LNCAP (cell line): ENCODE results near the gene ACOT11.

ENCODE experiments used
- TF ChIP-seq, protein P1 (sequence below): fragments of 450-650 bp; IDR thresholded peaks from 2 replicates; pipeline ENCODE4 v1.5.1; 2017; ENCODE audit warnings: mild to moderate bottlenecking

Gene ACOT11

GRCh38 chr1:54542962-54543539 is 5.0 kb upstream of the ACOT11 start:
- TF ChIP-seq, protein P1, sequence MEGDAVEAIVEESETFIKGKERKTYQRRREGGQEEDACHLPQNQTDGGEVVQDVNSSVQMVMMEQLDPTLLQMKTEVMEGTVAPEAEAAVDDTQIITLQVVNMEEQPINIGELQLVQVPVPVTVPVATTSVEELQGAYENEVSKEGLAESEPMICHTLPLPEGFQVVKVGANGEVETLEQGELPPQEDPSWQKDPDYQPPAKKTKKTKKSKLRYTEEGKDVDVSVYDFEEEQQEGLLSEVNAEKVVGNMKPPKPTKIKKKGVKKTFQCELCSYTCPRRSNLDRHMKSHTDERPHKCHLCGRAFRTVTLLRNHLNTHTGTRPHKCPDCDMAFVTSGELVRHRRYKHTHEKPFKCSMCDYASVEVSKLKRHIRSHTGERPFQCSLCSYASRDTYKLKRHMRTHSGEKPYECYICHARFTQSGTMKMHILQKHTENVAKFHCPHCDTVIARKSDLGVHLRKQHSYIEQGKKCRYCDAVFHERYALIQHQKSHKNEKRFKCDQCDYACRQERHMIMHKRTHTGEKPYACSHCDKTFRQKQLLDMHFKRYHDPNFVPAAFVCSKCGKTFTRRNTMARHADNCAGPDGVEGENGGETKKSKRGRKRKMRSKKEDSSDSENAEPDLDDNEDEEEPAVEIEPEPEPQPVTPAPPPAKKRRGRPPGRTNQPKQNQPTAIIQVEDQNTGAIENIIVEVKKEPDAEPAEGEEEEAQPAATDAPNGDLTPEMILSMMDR = no peak

GRCh38 chr1:54543729-54544496 is 4.1 kb upstream of the ACOT11 start:
- TF ChIP-seq, protein P1 = no peak

DNA sequence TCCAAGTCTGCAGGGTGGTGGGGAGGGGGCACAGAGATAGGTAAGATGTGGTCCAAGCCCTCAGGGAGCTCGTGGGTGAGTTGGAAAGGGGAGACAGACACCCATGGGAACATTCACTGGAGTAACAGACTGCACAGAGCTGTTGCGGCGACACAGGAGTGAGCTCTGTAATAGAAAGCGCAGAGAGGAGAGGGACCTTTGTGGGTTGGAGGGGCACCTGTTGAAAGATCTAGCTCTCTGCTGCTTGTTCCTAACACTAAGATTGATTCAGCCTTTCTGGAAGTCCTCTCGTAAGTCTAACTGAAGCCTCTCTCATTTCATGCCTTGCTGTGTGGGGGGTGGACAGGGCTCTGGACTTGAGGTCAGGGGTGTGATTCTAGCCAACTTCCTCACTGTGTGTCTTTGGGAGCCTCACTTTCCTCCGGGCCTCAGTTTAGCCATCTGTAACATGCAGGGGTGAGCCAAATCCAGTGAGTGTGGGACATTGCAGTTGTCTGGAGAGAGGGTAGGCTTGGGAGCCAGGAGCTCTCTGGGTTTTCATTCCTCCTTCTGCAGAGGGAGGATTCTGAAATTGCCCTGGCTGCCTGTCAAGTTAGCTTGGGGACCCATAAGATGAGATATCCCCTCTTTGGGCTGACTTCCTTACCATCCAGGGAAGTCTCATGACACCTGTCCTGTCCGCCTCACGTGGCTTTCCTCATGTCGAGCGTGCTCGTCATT is 2.0 kb upstream of the ACOT11 start:
- TF ChIP-seq, protein P1 = no peak

DNA sequence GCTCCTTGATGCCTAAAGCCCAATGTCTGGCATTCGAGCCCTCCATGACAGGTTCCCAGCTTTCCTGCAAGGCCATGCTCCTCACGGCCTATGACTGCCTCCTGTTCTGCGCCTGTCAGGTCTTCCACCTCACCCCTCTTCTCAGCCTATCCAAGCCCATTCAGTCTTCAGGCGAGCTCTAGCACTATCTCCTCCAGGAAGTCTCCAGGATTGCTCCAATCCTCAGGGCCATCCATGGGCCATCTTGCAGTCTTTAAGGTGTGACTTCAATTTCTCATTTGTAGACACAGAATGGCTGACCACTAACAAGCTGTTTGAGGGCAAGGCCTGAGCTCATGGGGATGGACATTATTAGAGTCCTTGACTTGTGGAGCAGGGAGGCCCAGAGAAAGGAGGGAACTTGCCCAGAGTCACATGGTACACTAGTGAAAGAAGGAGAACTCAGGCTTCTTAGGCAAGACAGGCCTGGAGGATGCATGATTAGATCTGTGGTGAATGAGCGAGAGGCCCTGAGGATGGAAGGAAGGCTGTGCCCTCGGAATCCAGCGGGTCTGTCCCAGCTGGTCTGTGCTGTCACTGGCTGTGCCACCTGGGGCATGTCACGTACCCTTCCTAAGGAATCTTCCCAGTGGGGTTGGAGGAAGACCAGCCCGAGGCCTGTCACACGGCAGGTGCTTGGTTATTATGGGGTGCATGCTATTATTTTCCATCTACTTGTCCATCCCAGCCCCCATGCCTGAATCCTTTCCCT is 1.2 kb upstream of the ACOT11 start:
- TF ChIP-seq, protein P1 = no peak

- TF ChIP-seq, protein P1 = no peak
Measured at GRCh38 chr1:54548389-54549044, 489 bp downstream of the ACOT11 start.

DNA sequence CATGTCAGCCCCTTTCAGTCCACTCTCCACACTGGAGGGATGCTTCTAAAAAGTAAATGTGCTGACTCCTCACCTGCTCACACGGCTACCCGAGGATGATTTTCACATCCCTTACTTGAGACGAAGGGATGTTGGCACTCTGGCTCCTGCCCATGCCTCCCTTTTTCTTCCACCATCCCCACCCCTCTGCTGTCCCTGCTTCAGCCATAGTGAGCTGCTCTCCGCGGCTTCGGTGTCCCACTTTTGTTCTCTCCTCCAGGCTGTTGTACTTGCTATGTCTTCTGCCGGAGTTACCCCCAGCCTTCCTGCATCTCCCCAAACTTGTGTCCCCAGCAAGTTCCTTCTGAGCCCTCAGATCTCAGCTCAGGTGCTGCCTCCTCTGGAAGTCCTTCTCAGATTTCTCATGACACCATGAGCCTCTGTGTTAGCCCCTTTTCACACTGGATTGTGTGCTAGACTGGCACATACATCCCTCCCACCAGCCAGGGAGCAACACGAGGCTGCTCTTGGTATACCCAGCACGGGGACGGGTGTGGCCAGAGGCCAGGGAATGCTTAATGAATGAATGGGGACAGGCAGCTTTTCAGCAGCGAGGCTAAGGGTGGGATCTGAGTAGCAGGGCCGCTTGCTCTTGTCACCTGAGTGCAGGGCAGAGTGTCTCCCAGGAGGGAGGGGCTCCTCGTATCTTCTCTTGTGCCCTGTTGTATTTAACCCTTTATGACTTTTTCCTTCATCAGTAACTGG is 1.3 kb downstream of the ACOT11 start:
- TF ChIP-seq, protein P1 = no peak
